ENCODE results near the gene NYAP1. TPM values are rescaled to one million over a fixed set of nuclear protein-coding genes. Genes with fewer than 3 reads are reported as not detected.
A peak's percentile ranks its signal among the peaks of the same experiment; 100 is the strongest.

NYAP1 gene
- total RNA-seq = 0.77 to 0.95 TPM (median 0.87 TPM) in 3 replicates
- long read RNA-seq = 0 reads

GRCh38 chr7:100483722-100484672, at the start of gene NYAP1:
Gene NYAP1 (plus strand): TSS chr7:100483927. CDS start chr7:100485312, 1,385 bp downstream.
- H3K4me1 Mint-ChIP-seq (ENCODE audit: low read depth) = peaks cover 13% of the 10 kb centered on the region
- no peaks in the 10 kb centered on the region for H3K27me3 Mint-ChIP-seq (ENCODE audit: low read depth)
- DNase-seq (ENCODE audit: low spot score) = no peak
- H3K4me3 Mint-ChIP-seq (ENCODE audit: unreplicated experiment) = peak within 1 kb of the TSS; percentile 72
- peak within 1 kb of the TSS; percentile 50 for H3K27ac Mint-ChIP-seq (ENCODE audit: unreplicated experiment)
- no peaks in the 10 kb centered on the region for H3K36me3 Mint-ChIP-seq (ENCODE audit: low read depth)
- no peaks in the 10 kb centered on the region for H3K9me3 Mint-ChIP-seq (ENCODE audit: low read depth)
- no peak for TF ChIP-seq CTCF (IDR thresholded peaks at IDR 0.05)

GRCh38 chr7:100434297-100435144, 49.2 kb upstream of the NYAP1 start:
- Mint-ChIP-seq H3K4me1 (ENCODE audit: low read depth) (peaks cover 42% of the 10 kb centered on the region), H3K4me3 (ENCODE audit: unreplicated experiment) (peak overlapping the region; percentile 76), H3K9me3 (ENCODE audit: low read depth) (no peaks in the 10 kb centered on the region), H3K27me3 (ENCODE audit: low read depth) (no peaks in the 10 kb centered on the region), H3K27ac (ENCODE audit: unreplicated experiment) (peak overlapping the region; percentile 46), H3K36me3 (ENCODE audit: low read depth) (peaks cover 9% of the 10 kb centered on the region)
- DNase-seq (ENCODE audit: low spot score) = peak; percentile 22
- no peak for TF ChIP-seq CTCF (IDR thresholded peaks at IDR 0.05)

- peak; percentile 83 for DNase-seq (ENCODE audit: low spot score)
- Mint-ChIP-seq H3K9me3 (ENCODE audit: low read depth) (no peaks in the 10 kb centered on the region), H3K36me3 (ENCODE audit: low read depth) (peaks cover 8% of the 10 kb centered on the region), H3K4me1 (ENCODE audit: low read depth) (peaks cover 38% of the 10 kb centered on the region), H3K27me3 (ENCODE audit: low read depth) (no peaks in the 10 kb centered on the region), H3K4me3 (ENCODE audit: unreplicated experiment) (peak overlapping the region; percentile 88), H3K27ac (ENCODE audit: unreplicated experiment) (peak overlapping the region; percentile 88)
- no peak for TF ChIP-seq CTCF (IDR thresholded peaks at IDR 0.05)
These were observed 48.1 kb upstream of the NYAP1 start for GRCh38 chr7:100435401-100436304.

GRCh38 chr7:100437150-100438100, 46.3 kb upstream of the NYAP1 start:
- Mint-ChIP-seq H3K27me3 (ENCODE audit: low read depth) (no peaks in the 10 kb centered on the region), H3K4me1 (ENCODE audit: low read depth) (peaks cover 24% of the 10 kb centered on the region), H3K4me3 (ENCODE audit: unreplicated experiment) (no peak overlapping the region), H3K9me3 (ENCODE audit: low read depth) (no peaks in the 10 kb centered on the region), H3K36me3 (ENCODE audit: low read depth) (peaks cover 7% of the 10 kb centered on the region), H3K27ac (ENCODE audit: unreplicated experiment) (no peak overlapping the region)
- DNase-seq (ENCODE audit: low spot score) = peak; percentile 69
- no peak for TF ChIP-seq CTCF (IDR thresholded peaks at IDR 0.05)

Measured in chondrocyte (in vitro differentiated cells).